ENCODE data around the gene CDK5.

Gene CDK5

DNA sequence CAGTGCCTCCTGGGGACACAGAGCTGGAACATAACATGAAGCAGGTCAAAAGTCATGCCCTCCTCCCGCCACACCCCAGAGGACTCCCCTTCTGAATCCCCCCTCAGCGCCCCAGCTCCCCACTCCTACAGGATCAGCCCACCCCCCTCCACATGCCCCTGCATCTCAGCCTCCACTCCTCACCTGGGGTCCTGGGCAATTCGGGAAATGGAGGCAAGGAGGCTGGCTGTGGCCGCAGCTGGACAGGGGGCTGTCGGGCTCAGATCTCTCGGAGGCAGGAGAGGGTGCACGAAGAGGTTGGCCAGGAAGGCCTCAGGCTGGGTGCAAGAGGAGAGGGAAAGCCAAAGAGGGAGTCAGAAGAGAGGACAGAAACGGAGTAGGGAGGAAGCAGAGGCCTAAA, 41.2 kb downstream of the CDK5 start:
- TF ChIP-seq POLR2AphosphoS5 (IDR thresholded peaks at IDR 0.05; ENCODE audit: low read depth, low read length) (no peak), FOXP2 (optimal IDR thresholded peaks at IDR 0.05; ENCODE audit: borderline replicate concordance, extremely low read depth, extremely low read length, insufficient read depth) (no peak), SIN3A (IDR thresholded peaks at IDR 0.05; ENCODE audit: borderline replicate concordance, insufficient read depth, low read length) (no peak), TAF1 (IDR thresholded peaks at IDR 0.05; ENCODE audit: borderline replicate concordance, insufficient read depth, low read length) (no peak)
- TF ChIP-seq, protein P1, sequence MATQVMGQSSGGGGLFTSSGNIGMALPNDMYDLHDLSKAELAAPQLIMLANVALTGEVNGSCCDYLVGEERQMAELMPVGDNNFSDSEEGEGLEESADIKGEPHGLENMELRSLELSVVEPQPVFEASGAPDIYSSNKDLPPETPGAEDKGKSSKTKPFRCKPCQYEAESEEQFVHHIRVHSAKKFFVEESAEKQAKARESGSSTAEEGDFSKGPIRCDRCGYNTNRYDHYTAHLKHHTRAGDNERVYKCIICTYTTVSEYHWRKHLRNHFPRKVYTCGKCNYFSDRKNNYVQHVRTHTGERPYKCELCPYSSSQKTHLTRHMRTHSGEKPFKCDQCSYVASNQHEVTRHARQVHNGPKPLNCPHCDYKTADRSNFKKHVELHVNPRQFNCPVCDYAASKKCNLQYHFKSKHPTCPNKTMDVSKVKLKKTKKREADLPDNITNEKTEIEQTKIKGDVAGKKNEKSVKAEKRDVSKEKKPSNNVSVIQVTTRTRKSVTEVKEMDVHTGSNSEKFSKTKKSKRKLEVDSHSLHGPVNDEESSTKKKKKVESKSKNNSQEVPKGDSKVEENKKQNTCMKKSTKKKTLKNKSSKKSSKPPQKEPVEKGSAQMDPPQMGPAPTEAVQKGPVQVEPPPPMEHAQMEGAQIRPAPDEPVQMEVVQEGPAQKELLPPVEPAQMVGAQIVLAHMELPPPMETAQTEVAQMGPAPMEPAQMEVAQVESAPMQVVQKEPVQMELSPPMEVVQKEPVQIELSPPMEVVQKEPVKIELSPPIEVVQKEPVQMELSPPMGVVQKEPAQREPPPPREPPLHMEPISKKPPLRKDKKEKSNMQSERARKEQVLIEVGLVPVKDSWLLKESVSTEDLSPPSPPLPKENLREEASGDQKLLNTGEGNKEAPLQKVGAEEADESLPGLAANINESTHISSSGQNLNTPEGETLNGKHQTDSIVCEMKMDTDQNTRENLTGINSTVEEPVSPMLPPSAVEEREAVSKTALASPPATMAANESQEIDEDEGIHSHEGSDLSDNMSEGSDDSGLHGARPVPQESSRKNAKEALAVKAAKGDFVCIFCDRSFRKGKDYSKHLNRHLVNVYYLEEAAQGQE (IDR thresholded peaks at IDR 0.05; ENCODE audit: insufficient read depth in 1 of 2, low read depth in 2 of 2, low read length in 2 of 2): no peak

DNA sequence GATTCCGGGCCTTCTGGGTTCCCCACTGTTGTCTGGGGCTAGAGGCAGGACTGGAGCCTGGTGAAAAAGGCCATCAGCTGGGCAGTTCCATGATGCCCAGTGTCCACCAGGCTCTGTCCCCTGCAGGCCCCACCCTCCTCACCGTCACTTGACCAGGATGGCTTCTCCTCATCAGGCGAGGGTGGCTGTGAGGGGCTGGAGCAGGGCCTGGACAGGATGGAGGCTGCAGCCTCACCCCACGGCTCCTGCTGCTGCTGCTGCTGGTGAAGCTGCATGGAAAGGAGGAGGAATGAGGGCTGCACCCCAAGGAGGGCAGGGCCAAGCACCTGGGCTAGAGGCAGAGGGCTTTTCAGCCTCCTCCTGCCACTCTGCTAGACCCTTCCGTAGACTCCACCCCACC, 41.7 kb downstream of the CDK5 start:
- TF ChIP-seq TAF1 (IDR thresholded peaks at IDR 0.05; ENCODE audit: borderline replicate concordance, insufficient read depth, low read length): no peak
- no peak for TF ChIP-seq SIN3A (IDR thresholded peaks at IDR 0.05; ENCODE audit: borderline replicate concordance, insufficient read depth, low read length)
- TF ChIP-seq, protein P1 (IDR thresholded peaks at IDR 0.05; ENCODE audit: insufficient read depth in 1 of 2, low read depth in 2 of 2, low read length in 2 of 2): no peak
- TF ChIP-seq POLR2AphosphoS5 (IDR thresholded peaks at IDR 0.05; ENCODE audit: low read depth, low read length): no peak

DNA sequence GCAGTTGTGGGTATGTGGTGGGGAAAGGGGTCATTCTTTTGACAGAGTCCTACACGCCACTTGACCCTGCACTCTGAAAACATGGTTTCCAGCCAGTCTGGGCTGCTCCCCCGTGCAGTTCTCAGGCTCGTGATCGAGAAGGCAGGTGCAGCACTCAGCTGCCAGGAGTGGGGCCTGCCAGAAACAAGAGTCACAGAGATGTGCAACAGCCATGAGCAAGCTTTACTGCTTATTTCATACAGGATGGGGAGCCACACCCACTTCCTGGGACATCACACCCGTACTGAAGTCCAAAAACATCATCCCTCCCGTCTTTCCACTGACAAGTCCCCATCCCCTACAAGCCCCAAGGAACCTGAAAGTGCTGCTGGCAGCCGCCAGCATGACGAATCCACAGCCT, 42.7 kb downstream of the CDK5 start:
- TF ChIP-seq SIN3A (IDR thresholded peaks at IDR 0.05; ENCODE audit: borderline replicate concordance, insufficient read depth, low read length) (no peak), FOXP2 (optimal IDR thresholded peaks at IDR 0.05; ENCODE audit: borderline replicate concordance, extremely low read depth, extremely low read length, insufficient read depth) (no peak), TAF1 (IDR thresholded peaks at IDR 0.05; ENCODE audit: borderline replicate concordance, insufficient read depth, low read length) (no peak), POLR2AphosphoS5 (IDR thresholded peaks at IDR 0.05; ENCODE audit: low read depth, low read length) (no peak)
- TF ChIP-seq, protein P1 (IDR thresholded peaks at IDR 0.05; ENCODE audit: insufficient read depth in 1 of 2, low read depth in 2 of 2, low read length in 2 of 2): no peak

DNA sequence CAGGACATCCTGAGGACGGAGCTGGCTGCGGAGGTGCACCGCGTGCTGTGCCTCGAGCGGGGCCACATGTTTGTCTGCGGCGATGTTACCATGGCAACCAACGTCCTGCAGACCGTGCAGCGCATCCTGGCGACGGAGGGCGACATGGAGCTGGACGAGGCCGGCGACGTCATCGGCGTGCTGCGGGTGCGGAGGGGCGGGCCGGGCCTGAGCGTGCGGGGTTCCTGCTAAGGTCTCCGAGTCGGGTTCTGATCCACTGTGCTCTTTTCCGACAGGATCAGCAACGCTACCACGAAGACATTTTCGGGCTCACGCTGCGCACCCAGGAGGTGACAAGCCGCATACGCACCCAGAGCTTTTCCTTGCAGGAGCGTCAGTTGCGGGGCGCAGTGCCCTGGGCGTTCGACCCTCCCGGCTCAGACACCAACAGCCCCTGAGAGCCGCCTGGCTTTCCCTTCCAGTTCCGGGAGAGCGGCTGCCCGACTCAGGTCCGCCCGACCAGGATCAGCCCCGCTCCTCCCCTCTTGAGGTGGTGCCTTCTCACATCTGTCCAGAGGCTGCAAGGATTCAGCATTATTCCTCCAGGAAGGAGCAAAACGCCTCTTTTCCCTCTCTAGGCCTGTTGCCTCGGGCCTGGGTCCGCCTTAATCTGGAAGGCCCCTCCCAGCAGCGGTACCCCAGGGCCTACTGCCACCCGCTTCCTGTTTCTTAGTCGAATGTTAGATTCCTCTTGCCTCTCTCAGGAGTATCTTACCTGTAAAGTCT, 43.8 kb downstream of the CDK5 start:
- TF ChIP-seq POLR2AphosphoS5 (IDR thresholded peaks at IDR 0.05; ENCODE audit: low read depth, low read length) (no peak), SIN3A (IDR thresholded peaks at IDR 0.05; ENCODE audit: borderline replicate concordance, insufficient read depth, low read length) (no peak), TAF1 (IDR thresholded peaks at IDR 0.05; ENCODE audit: borderline replicate concordance, insufficient read depth, low read length) (no peak), FOXP2 (optimal IDR thresholded peaks at IDR 0.05; ENCODE audit: borderline replicate concordance, extremely low read depth, extremely low read length, insufficient read depth) (no peak)
- TF ChIP-seq, protein P1 (IDR thresholded peaks at IDR 0.05; ENCODE audit: insufficient read depth in 1 of 2, low read depth in 2 of 2, low read length in 2 of 2): no peak
